Smooth muscle cell (in vitro differentiated cells): Measurements from ENCODE around the gene EP400. TPM values are rescaled to one million over a fixed set of nuclear protein-coding genes. Genes with fewer than 3 reads are reported as not detected.
"Not testable (repeated sequence)": the region's sequence is repeated elsewhere in the genome, so short reads cannot be mapped to it uniquely, and the experiment has no call there.

Experiments
- DNase-seq: peaks from one replicate; lab custom pipeline; 2025; ENCODE audit not compliant: unreplicated experiment; lab: John Stamatoyannopoulos, UW
- H2AFZ ChIP-seq: fragments of 200-600 bp; sonication (generic); 2 replicates; pipeline ENCODE4 v1.6.0; 2016; ENCODE audit warnings: antibody characterized with exemption, low read depth, mild to moderate bottlenecking
- H3F3A ChIP-seq: fragments of 200-600 bp; sonication (generic); 2 replicates; pipeline ENCODE4 v1.6.0; 2017; ENCODE audit warnings: antibody characterized with exemption, low read depth
- H3K27ac ChIP-seq: fragments of 200-600 bp; sonication (generic); 2 replicates; pipeline ENCODE4 v1.5.1; 2016; ENCODE audit warnings: low read depth, mild to moderate bottlenecking
- H3K27me3 ChIP-seq: fragments of 200-600 bp; sonication (generic); 2 replicates; pipeline ENCODE4 v1.6.1; 2016; ENCODE audit warnings: low read depth, mild to moderate bottlenecking
- H3K36me3 ChIP-seq: fragments of 200-600 bp; sonication (generic); 2 replicates; pipeline ENCODE4 v1.5.1; 2016; ENCODE audit warnings: low read depth
- H3K4me1 ChIP-seq: fragments of 200-600 bp; sonication (generic); 2 replicates; pipeline ENCODE4 v1.5.1; 2016; ENCODE audit warnings: low read depth
- H3K4me2 ChIP-seq: fragments of 200-600 bp; sonication (generic); 2 replicates; pipeline ENCODE4 v1.6.0; 2016; ENCODE audit warnings: mild to moderate bottlenecking
- H3K4me3 ChIP-seq: fragments of 200-600 bp; sonication (generic); 2 replicates; pipeline ENCODE4 v1.5.1; 2016; ENCODE audit warnings: mild to moderate bottlenecking
- H3K79me2 ChIP-seq: fragments of 200-600 bp; sonication (generic); 2 replicates; pipeline ENCODE4 v1.6.0; 2016; ENCODE audit warnings: low read depth, mild to moderate bottlenecking
- H3K9ac ChIP-seq: fragments of 200-600 bp; sonication (generic); 2 replicates; pipeline ENCODE4 v1.6.0; 2016; ENCODE audit warnings: low read depth
- H3K9me3 ChIP-seq: fragments of 200-600 bp; sonication (generic); replicated peaks from 2 replicates; pipeline ENCODE4 v1.5.1; 2016; ENCODE audit warnings: low read depth
- H4K20me1 ChIP-seq: fragments of 200-600 bp; sonication (generic); 2 replicates; pipeline ENCODE4 v1.6.0; 2016; ENCODE audit warnings: low read depth
- WGBS: methylation state at CpG from one replicate; pipeline ENCODE4 v1.1.7; 2016; ENCODE audit warnings: low lambda C conversion rate; 5-methylcytosine and 5-hydroxymethylcytosine counted together
- polyA plus RNA-seq: library from polyadenylated mRNA; unstranded; fragments of >200 nt; fragmentation: Nextera tagmentation; extraction: Ambion mirVana; gene quantifications from 2 replicates; pipeline ENCODE4 v1.2.1, GENCODE V29; 2016
- total RNA-seq: library from RNA; depleted of rRNA; stranded (reverse); fragments of >200 nt; gene quantifications from 2 replicates; pipeline ENCODE4 v1.2.3, GENCODE V29; 2014
- TF ChIP-seq, protein P1 (sequence below): fragments of 200-600 bp; sonication (generic); IDR thresholded peaks from 2 replicates; pipeline ENCODE4 v1.5.1; 2017; ENCODE audit warnings: borderline replicate concordance, mild to moderate bottlenecking, antibody characterized with exemption; ENCODE audit not compliant: insufficient read depth, poor library complexity, severe bottlenecking

Gene EP400
- total and polyA plus RNA-seq, 2 experiments from 2014 or later, result 6.6 to 13.6 TPM

DNA sequence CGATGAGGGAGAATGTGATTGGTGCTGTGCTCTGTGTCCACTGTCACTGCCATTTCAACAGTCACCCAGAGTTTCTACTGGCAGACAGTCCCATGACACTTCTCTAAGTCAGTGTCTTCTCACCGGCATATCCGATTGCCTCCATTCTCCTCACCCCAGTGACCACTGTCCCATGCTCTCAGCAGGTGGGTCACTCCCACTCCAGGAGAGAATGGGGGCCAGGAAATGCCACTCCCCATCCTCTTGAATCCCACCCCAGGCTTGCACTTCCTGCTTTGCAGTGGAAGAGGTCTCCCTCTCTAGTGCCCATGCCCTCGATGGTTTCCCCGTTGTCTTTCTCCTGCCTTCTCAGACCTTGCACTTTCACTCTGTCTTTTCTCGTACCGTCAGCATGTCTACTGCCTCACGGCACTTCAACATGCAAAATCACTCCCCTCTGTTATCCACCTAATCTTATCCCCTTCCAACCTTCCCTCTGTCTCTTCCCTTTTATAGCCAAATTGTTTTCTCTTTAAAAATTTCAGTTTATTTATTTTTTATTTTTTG, 2.2 kb upstream of the EP400 start:
- H2AFZ ChIP-seq, result no peak overlapping the region
- no peak overlapping the region for H3K4me2 ChIP-seq
- H3K27ac ChIP-seq, result peak overlapping the region; percentile 73
- peaks cover 5% of the 10 kb centered on the region for H3K4me1 ChIP-seq
- peaks cover 18% of the 10 kb centered on the region for H3F3A ChIP-seq
- peaks cover 14% of the 10 kb centered on the region for H4K20me1 ChIP-seq
- WGBS, result 64% methylated on average over 8 of the region's 8 CpGs
- peaks cover 23% of the 10 kb centered on the region for H3K79me2 ChIP-seq
- H3K36me3 ChIP-seq, result peaks cover 3% of the 10 kb centered on the region
- no peaks in the 10 kb centered on the region for H3K27me3 ChIP-seq
- no peak overlapping the region for H3K9ac ChIP-seq
- no peaks in the 10 kb centered on the region for H3K9me3 ChIP-seq
- no peak for DNase-seq
- no peak overlapping the region for H3K4me3 ChIP-seq
- TF ChIP-seq, protein P1, sequence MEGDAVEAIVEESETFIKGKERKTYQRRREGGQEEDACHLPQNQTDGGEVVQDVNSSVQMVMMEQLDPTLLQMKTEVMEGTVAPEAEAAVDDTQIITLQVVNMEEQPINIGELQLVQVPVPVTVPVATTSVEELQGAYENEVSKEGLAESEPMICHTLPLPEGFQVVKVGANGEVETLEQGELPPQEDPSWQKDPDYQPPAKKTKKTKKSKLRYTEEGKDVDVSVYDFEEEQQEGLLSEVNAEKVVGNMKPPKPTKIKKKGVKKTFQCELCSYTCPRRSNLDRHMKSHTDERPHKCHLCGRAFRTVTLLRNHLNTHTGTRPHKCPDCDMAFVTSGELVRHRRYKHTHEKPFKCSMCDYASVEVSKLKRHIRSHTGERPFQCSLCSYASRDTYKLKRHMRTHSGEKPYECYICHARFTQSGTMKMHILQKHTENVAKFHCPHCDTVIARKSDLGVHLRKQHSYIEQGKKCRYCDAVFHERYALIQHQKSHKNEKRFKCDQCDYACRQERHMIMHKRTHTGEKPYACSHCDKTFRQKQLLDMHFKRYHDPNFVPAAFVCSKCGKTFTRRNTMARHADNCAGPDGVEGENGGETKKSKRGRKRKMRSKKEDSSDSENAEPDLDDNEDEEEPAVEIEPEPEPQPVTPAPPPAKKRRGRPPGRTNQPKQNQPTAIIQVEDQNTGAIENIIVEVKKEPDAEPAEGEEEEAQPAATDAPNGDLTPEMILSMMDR, result no peak

DNA sequence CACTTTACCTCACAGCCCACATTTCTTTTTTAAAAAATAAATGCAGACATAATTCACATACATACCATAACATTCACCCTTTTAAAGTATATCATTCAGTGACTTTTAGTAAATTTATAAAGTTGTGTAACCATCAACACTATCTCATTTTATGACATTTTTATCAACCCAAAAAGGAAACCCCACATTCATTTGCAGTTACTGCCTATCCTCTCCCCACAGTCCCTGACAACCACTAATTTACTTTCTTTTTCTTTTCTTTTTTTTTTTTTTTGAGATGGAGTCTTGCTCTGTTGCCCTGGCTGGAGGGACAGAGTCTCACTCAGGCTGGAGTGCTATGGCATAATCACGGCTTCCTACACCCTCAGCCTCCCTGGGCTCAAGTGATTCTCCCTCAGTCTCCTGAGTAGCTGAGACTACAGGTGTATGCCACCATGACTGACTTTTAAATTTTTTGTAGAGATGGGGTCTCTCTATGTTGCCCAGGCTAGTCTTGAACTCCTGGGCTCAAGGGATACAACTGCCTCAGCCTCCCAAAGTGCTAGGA, 1.5 kb upstream of the EP400 start:
- Histone ChIP-seq H3K4me2 (no peak overlapping the region), H3K36me3 (peaks cover 3% of the 10 kb centered on the region), H2AFZ (no peak overlapping the region), H3K4me3 (no peak overlapping the region), H3K27ac (peak overlapping the region; percentile 73), H3K27me3 (no peaks in the 10 kb centered on the region), H3K9ac (no peak overlapping the region), H4K20me1 (peaks cover 21% of the 10 kb centered on the region), H3F3A (peaks cover 18% of the 10 kb centered on the region), H3K9me3 (no peaks in the 10 kb centered on the region), H3K79me2 (peaks cover 30% of the 10 kb centered on the region), H3K4me1 (peaks cover 5% of the 10 kb centered on the region)
- TF ChIP-seq, protein P1, result no peak
- 100% methylated on average over 1 of the region's 1 CpG for WGBS
- no peak for DNase-seq

DNA sequence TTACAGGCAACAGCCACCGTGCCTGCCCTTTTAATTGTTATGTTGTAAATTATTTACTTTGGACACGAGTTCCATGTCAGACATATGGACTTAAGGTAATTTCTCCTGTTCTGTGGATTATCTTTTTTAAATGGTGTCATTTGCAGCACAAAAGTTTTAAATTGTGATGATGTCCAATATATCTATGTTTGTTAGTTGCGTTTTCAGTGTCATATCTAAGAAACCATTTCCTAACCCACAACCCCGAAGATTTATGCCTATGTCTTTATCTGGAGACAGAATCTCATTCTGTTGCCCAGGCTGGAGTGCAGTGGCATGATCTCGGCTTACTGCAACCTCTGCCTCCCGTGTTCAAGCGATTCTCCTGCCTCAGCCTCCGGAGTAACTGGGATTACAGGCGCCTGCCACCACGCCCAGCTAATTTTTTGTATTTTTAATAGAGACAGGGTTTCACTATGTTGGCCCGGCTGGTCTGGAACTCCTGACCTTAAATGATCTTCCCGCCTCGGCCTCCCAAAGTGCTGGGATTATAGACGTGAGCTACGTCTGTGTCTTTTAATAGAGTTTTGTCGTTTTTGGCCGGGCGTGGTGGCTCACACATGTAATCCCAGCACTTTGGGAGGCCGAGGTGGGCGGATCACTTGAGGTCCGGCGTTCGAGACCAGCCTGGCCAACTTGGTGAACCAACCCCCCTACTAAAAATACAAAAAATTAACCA, 870 bp upstream of the EP400 start:
- Histone ChIP-seq H3K4me2 (peak overlapping the region; percentile 71), H3K79me2 (peaks cover 36% of the 10 kb centered on the region), H4K20me1 (peaks cover 28% of the 10 kb centered on the region), H2AFZ (peak overlapping the region; percentile 55), H3F3A (peaks cover 18% of the 10 kb centered on the region), H3K4me3 (peak overlapping the region; percentile 82), H3K27ac (peak overlapping the region; percentile 73)
- not testable (repeated sequence) for H3K9me3 ChIP-seq, H3K27me3 ChIP-seq, DNase-seq, H3K9ac ChIP-seq, H3K36me3 ChIP-seq, H3K4me1 ChIP-seq
- 81% methylated on average over 23 of the region's 23 CpGs for WGBS

DNA sequence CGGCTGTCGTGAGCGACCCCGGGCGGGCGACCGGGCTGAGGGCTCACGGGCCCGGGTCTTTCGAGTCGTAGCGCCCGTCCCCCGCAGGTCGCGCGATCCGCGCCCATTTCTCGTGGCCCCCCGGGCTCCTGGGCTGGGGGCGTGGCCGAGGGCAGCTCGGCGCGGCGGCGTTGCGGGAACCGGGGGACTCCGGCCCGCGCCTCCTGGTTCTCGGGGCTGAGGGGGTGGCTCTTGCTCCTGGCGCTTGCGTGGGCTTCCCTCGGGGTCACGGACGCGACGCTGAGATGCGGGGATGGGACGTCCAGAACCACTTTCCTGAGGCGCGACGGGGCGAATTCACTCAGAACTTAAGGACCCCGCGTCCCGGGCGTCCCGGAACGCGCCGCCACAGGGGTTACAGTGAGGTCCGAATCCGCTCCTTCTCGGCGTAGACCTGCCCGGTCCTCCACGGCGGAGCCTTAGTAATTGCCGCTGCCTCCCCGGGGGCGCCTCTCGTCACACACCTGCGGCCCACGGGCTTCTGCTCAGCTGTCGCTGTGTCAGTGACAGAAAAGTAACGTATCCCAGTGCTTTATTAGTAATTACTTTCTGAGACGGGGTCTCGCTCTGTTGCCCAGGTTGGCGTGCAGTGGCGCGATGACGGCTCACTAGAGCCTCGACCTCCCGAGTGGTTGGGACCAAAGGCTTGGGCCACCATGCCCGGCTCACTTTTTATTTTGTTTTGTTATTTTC, 606 bp downstream of the EP400 start:
- Histone ChIP-seq H4K20me1 (peaks cover 42% of the 10 kb centered on the region), H2AFZ (peak overlapping the region; percentile 85), H3K79me2 (peaks cover 51% of the 10 kb centered on the region), H3K4me1 (peaks cover 5% of the 10 kb centered on the region), H3F3A (peaks cover 18% of the 10 kb centered on the region), H3K4me3 (peak overlapping the region; percentile 82), H3K9me3 (no peaks in the 10 kb centered on the region), H3K36me3 (no peaks in the 10 kb centered on the region), H3K4me2 (peak overlapping the region; percentile 86), H3K27me3 (no peaks in the 10 kb centered on the region), H3K9ac (peak overlapping the region; percentile 85), H3K27ac (peak overlapping the region; percentile 30)
- no peak for DNase-seq
- 4% methylated on average over 70 of the region's 79 CpGs for WGBS
- TF ChIP-seq, protein P1, result no peak

DNA sequence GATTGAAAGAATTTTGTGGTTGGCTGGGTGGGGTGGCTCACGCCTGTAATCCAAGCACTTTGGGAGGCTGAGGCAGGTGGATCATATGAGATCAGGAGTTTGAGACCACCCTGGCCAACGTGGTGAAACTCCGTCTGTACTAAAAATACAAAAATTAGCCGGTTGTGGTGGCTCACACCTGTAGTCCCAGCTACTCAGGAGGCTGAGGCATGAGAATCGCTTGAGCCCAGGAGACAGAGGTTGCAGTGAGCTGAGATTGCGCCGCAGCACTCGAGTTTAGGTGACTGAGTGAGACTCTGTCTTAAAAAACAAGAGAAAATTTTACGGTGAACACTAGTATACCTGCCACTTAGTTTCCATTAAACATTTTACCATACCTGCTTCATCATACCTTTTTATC, 4.1 kb downstream of the EP400 start:
- H3K9ac ChIP-seq, H2AFZ ChIP-seq, H3F3A ChIP-seq, H3K9me3 ChIP-seq, H3K27me3 ChIP-seq, H3K27ac ChIP-seq, H3K36me3 ChIP-seq, H3K4me2 ChIP-seq, DNase-seq, H3K4me3 ChIP-seq, H3K4me1 ChIP-seq: not testable (repeated sequence)
- Histone ChIP-seq H4K20me1 (peaks cover 77% of the 10 kb centered on the region), H3K79me2 (peaks cover 84% of the 10 kb centered on the region)
- WGBS, result 95% methylated on average over 9 of the region's 9 CpGs

DNA sequence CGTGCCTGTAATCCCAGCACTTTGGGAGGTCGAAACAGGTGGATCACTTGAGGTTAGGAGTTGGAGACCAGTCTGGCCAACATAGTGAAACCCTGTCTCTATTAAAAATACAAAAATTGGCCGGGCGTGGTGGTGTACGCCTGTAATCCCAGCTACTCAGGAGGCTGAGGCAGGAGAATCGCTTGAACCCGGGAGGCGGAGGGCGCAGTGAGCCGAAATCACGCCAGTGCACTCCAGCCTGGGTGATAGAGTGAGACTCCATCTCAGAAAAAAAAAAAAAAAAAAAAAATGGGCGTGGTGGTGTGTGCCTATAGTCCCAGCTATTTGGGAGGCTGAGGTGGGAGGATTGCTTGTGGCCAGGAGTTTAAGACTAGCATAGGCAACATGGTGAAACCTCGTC, 4.7 kb downstream of the EP400 start:
- not testable (repeated sequence) for H3K4me3 ChIP-seq

More for the DNA sequence above, 4.7 kb downstream of the EP400 start:
- 97% methylated on average over 13 of the region's 13 CpGs for WGBS
- H3K79me2 ChIP-seq, result peaks cover 91% of the 10 kb centered on the region
- H4K20me1 ChIP-seq, result peaks cover 83% of the 10 kb centered on the region
- H2AFZ ChIP-seq, H3K4me1 ChIP-seq, H3K36me3 ChIP-seq, H3K4me2 ChIP-seq, DNase-seq, H3K27ac ChIP-seq, H3K9me3 ChIP-seq, H3F3A ChIP-seq, H3K9ac ChIP-seq, H3K27me3 ChIP-seq: not testable (repeated sequence)
